KMS-11 (cell line): Measurements from ENCODE around the gene ULBP3.

ENCODE experiments used
- H2AFZ ChIP-seq: fragments of 200-600 bp; sonication (generic); 2 replicates; pipeline ENCODE4 v1.6.1; 2016; ENCODE audit warnings: antibody characterized with exemption, mixed run types, low read depth
- H3K27ac ChIP-seq: fragments of 200-600 bp; sonication (generic); 2 replicates; pipeline ENCODE4 v1.6.1; 2016; ENCODE audit warnings: mild to moderate bottlenecking, mixed run types
- H3K27me3 ChIP-seq: fragments of 200-600 bp; sonication (generic); 2 replicates; pipeline ENCODE4 v1.6.1; 2017; ENCODE audit warnings: mild to moderate bottlenecking, low read depth, mixed run types, moderate library complexity; ENCODE audit not compliant: insufficient read depth
- H3K36me3 ChIP-seq: fragments of 200-600 bp; sonication (generic); 2 replicates; pipeline ENCODE4 v1.6.1; 2017; ENCODE audit warnings: mild to moderate bottlenecking, mixed run types; ENCODE audit not compliant: insufficient read depth
- H3K4me1 ChIP-seq: fragments of 200-600 bp; sonication (generic); 2 replicates; pipeline ENCODE4 v1.6.1; 2016; ENCODE audit warnings: mild to moderate bottlenecking, low read depth, mixed run types; ENCODE audit not compliant: poor library complexity, severe bottlenecking
- H3K4me2 ChIP-seq: fragments of 200-600 bp; sonication (generic); 2 replicates; pipeline ENCODE4 v1.7.0; 2016; ENCODE audit warnings: mild to moderate bottlenecking, mixed run types
- H3K4me3 ChIP-seq: fragments of 200-600 bp; sonication (generic); IDR thresholded peaks from 2 replicates; pipeline ENCODE4 v1.6.1; 2017; ENCODE audit warnings: low read depth, low read length, mixed read lengths; ENCODE audit not compliant: insufficient read depth
- H3K79me2 ChIP-seq: fragments of 200-600 bp; sonication (generic); 2 replicates; pipeline ENCODE4 v1.6.1; 2016; ENCODE audit warnings: low read depth, mixed run types; ENCODE audit not compliant: insufficient read depth
- H3K9ac ChIP-seq: fragments of 200-600 bp; sonication (generic); 2 replicates; pipeline ENCODE4 v1.6.1; 2016; ENCODE audit warnings: mild to moderate bottlenecking, mixed run types
- H4K20me1 ChIP-seq: fragments of 200-600 bp; sonication (generic); 2 replicates; pipeline ENCODE4 v1.6.1; 2016; ENCODE audit warnings: mild to moderate bottlenecking, mixed run types; ENCODE audit not compliant: insufficient read depth
- CTCF ChIP-seq: fragments of 200-600 bp; sonication (generic); conservative IDR thresholded peaks from 2 replicates; pipeline ENCODE4 v1.6.1; 2017; ENCODE audit warnings: low read depth, mild to moderate bottlenecking, antibody characterized with exemption, low read length, moderate library complexity, mixed read lengths

ULBP3 gene

GRCh38 chr6:150056916-150057315, 12.0 kb downstream of the ULBP3 start:
- H3K9ac ChIP-seq, result no peak overlapping the region
- peaks cover 26% of the 10 kb centered on the region; the same call in 1 of the 2 replicates for H3K27me3 ChIP-seq
- no peak overlapping the region for H3K27ac ChIP-seq
- H2AFZ ChIP-seq, result no peak overlapping the region
- H3K4me2 ChIP-seq, result no peak overlapping the region
- no peaks in the 10 kb centered on the region for H4K20me1 ChIP-seq
- no peak overlapping the region for H3K4me3 ChIP-seq
- no peaks in the 10 kb centered on the region for H3K4me1 ChIP-seq
- no peaks in the 10 kb centered on the region for H3K36me3 ChIP-seq
- no peaks in the 10 kb centered on the region for H3K79me2 ChIP-seq
- no peak for TF ChIP-seq CTCF

- no peak overlapping the region for H3K27ac ChIP-seq
- TF ChIP-seq CTCF, result no peak
Observed at GRCh38 chr6:150056156-150056555, 12.8 kb downstream of the ULBP3 start.

GRCh38 chr6:150055131-150055530, 13.8 kb downstream of the ULBP3 start:
- Histone ChIP-seq H3K4me2 (no peak overlapping the region), H3K9ac (no peak overlapping the region), H3K27me3 (peaks cover 30% of the 10 kb centered on the region; the same call in 1 of the 2 replicates), H3K79me2 (no peaks in the 10 kb centered on the region), H3K4me3 (no peak overlapping the region), H3K36me3 (no peaks in the 10 kb centered on the region), H3K4me1 (no peaks in the 10 kb centered on the region), H3K27ac (no peak overlapping the region), H2AFZ (no peak overlapping the region), H4K20me1 (no peaks in the 10 kb centered on the region)
- TF ChIP-seq CTCF, result no peak

More at GRCh38 chr6:150056156-150056555, 12.8 kb downstream of the ULBP3 start:
- Histone ChIP-seq H3K9ac (no peak overlapping the region), H3K36me3 (no peaks in the 10 kb centered on the region), H3K4me1 (no peaks in the 10 kb centered on the region), H3K27me3 (peaks cover 30% of the 10 kb centered on the region; the same call in 1 of the 2 replicates), H4K20me1 (no peaks in the 10 kb centered on the region), H3K79me2 (no peaks in the 10 kb centered on the region), H3K4me3 (no peak overlapping the region), H3K4me2 (no peak overlapping the region), H2AFZ (no peak overlapping the region)

GRCh38 chr6:150053450-150053849, 15.5 kb downstream of the ULBP3 start:
- H3K4me2 ChIP-seq, result no peak overlapping the region
- H3K79me2 ChIP-seq, result no peaks in the 10 kb centered on the region
- no peaks in the 10 kb centered on the region for H3K4me1 ChIP-seq
- no peak overlapping the region for H3K27ac ChIP-seq
- H3K27me3 ChIP-seq, result peaks cover 30% of the 10 kb centered on the region; the same call in 1 of the 2 replicates
- H3K9ac ChIP-seq, result no peak overlapping the region
- no peaks in the 10 kb centered on the region for H3K36me3 ChIP-seq
- no peak for TF ChIP-seq CTCF
- H3K4me3 ChIP-seq, result no peak overlapping the region
- no peak overlapping the region for H2AFZ ChIP-seq
- no peaks in the 10 kb centered on the region for H4K20me1 ChIP-seq
